Measurements from ENCODE around the gene RRAD.
A peak's percentile ranks its signal among the peaks of the same experiment; 100 is the strongest.

RRAD gene

DNA sequence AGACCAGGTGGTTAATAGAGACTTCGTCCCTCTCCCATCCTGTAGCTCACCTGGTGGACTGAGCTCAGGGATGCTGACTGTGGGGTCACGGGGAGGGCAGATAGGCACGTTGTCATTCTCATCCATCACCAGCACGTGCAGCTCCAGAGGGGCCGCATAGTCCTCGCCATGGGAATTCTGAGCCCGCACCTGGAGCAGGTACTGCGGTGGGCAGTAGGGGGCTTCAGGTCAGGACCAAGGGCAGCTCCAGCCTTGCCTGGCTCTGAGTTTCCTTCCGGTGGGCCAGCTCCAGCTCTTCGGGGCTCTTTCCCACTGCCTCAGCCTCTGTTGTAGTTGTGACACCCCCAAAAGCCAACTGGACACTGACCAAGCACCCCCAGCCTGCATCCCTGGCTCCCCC is 12.3 kb downstream of the RRAD start:
- no peak for DNase-seq

DNA sequence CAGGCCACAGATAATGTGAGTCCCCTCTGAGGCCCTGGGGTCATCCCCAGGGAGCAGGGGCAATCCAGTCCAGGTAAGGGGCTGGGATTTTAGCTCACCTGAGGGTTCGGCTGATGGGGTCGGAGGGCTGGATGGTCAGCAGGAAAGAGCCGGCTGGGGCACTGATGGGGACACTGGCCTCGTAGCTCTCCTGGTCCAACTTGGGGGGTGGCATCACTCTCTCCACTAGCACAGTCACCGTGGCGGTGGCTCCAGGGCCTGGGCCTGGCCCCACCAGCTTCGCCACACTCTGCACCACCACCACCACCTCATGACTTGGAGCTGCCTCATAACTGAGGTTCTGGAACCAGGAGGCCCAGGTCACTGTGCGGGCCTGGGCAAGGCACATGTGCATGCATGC is 13.5 kb downstream of the RRAD start:
- DNase-seq: no peak

GRCh38 chr16:66911112-66911511 is 14.2 kb downstream of the RRAD start:
- no peak for DNase-seq

DNA sequence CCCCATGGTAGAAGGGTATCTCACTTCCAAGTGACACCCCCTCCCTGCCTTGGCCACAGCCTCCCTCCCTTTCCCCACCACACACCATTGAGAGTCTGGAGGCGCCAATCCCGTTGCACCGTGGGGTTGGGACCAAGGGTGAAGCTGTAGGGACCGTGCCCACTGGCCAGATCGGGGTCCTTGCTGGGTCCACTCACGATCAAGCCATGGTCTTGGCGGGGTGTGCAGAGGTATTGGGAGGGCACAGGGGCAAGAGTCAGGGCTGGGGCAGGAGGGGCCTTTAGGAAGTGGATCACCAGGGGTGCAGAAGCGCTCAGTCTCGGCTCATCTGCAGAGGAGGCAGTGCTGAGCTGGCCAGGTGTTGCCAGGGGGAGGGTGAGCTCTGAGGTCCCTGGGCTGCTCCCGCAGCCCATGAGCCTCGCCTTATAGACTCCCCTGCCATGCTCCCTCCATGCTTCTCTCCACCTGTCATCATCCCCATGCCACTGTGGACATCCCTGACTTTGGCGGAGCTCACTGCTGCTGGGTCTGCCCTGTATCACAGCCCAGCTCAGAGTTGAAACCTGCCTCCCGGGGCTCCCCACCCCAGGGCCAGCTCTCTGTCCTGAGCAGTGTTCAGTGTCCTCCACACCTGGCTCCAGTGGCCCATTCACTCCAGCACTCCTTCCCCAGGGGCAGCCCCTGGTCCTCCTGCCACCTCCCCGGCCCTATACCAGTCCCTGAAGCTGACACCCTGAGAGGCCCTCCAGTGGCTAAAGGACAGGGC is 15.0 kb downstream of the RRAD start:
- no peak for DNase-seq

DNA sequence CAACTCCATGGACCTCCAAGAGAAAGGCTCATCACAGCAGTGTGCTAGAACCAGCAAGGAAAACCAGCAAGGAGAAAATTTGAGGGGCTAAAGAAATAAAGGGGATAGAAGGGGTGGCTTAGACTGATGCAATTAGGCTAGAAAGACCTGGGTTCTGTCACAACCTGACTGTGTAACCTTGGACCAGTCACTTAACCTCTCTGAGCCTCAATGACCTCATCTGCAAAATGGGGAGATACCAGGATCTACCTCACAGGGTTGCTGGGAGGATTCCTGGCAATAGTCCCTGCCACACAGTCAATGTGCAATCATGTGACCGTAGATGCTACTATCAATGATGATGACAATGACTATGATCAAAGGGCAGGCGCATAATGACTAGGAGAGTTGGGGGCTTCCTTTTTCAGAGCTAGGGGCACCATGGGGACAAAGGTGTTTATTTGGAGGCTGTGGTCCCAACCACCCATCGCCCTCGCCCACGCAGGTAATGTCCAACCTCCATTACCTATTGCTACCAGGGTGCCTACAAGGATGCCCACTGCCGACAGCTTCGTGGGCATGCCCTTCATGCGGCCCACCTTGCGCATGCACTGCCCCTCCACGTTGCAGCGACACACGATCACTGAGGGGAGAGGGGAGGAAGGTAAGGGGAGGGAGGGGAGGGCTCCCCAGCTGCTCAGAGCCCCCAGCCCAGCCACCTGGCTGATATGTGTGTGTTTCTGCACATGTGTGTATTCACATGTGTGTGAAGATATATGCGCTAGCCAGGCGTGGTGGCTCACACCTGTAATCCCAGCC is 16.4 kb downstream of the RRAD start:
- no peak for DNase-seq

DNA sequence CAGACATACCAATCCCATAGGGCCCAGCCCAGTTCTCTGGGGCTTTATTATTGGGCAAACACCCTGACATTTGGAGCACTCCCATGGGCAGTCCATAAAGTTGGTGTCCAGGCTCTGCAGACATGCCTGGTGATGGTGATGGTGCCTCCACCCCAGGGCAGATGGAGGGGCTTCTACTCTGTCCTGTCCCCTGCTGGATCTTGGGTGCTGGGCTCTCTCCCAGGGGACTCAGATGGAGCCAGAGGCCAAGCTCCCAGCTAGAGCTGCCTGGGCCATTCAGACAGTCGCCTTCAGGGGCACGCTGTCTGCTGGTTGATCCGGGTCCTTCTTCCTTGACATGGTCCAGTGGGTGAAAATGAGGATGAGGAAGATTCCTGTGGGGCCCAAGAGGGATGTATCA is 17.2 kb downstream of the RRAD start:
- DNase-seq: no peak

GRCh38 chr16:66906916-66907836 is 18.2 kb downstream of the RRAD start:
- DNase-seq: no peak

GRCh38 chr16:66905633-66906539 is 19.4 kb downstream of the RRAD start:
- peak in 1 of 2 experiments; percentile 7 for DNase-seq

- no peak for DNase-seq
These were observed 20.3 kb downstream of the RRAD start for GRCh38 chr16:66904846-66905632.

- no peak for DNase-seq
These were observed 20.9 kb downstream of the RRAD start for GRCh38 chr16:66904428-66904845.

- no peak for DNase-seq
These were observed 21.5 kb downstream of the RRAD start for GRCh38 chr16:66903544-66904427.

DNA sequence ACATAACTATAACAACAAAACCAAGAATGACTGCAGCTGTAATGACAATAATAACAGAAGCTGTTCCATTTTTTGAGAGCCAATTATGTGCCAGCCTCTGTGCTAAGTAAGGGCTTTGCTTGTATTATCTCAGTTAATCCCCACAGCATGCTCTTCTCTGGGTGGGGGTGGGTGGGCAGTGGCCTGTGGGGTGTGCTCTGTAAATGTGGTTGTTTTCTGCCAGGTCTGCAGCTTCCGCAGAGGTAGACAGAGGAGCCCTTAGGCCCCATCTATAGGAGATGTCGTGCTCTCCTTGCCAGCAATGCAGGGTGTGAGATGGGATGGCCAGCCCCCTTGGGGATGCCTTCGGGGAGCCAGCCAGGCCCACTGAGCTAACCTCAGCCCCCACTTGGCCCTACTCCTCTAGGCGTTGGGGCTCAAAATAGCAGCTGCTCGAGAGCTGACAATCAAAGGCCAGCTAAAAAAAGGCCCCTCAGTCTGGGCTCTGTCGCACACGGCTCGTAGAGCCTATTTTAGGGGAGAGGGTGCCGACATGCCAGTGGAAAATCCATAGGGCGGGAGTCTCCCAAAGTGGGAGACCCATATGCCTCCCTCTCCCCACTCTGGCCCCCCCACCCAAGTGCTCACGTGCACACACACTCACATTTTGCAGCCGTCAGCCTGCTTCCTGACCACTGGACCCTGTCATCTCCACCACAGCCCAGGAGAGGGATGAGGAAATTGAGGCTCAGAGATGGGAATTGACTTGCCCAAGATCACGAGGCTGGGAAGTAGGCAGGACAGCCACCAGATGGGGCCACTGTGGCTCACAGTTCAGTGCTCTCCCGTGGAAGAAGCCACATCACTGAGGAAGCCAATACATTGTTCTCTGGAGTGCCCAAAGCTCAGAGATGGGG is 22.4 kb downstream of the RRAD start:
- DNase-seq: no peak

GRCh38 chr16:66901626-66902025 is 23.7 kb downstream of the RRAD start:
- DNase-seq: no peak

- DNase-seq: no peak
These were observed 24.5 kb downstream of the RRAD start for GRCh38 chr16:66900721-66901441.

- no peak for DNase-seq
These were observed 25.2 kb downstream of the RRAD start for GRCh38 chr16:66899945-66900710.

DNA sequence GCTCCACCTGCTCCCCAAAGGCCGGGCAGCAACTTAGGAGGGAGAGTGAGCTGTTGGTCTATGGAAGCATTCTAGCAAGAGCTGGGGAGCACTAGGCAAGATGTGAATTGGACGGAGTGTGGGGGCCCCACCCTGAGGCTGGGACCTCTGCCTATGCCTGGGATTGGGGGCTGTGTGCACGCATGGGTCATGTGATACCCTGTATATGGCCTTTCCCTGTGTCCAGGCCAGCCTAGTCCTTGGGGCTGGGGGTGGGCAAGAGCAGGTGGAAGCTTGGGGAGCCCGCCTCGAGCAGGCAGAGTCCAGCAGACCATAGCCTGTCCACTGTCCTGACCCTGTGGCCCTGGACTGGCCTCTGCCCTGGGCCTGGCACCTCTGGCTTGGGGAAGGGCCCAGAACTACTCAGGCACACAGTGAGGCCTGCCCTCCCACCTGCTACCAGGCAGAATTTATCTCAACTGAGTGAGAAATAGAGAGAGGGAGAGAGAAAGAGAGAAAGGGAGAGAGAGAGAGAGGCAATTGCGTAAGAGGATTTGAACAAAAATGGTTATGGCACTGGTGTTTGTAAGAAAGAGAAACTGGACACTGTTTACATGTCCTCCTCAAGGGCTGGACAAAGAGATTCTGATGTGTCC is 25.9 kb downstream of the RRAD start:
- DNase-seq: no peak

DNA sequence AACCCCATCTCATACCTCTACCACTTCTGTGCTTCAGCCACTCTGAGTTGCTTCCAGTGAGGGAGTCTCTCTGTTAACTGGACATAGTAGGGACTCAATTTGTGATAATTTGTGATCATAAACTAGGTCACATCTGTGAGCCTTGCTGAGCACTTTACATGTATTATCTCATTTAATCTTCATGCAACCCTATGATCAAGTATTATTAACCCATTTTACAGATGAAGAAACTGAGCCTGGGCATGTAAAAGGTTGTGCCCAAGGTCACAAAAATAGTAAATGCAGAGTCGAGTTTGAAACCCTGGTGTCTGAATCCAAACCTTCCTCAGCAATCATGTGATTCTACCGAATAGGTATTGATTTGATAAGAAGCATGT is 26.4 kb downstream of the RRAD start:
- DNase-seq: no peak

Data from NCI-H2081 (cell line).